Peyer's patch (tissue), 4 donors: ENCODE data around the gene SLC16A7.

ENCODE experiments used
- CTCF ChIP-seq, 6 experiments: fragments of 450-650 bp in 4 of 6; fragments of 200-600 bp in 2 of 6; sonication (generic) in 1 of 6; IDR thresholded peaks; one replicate each; pipeline ENCODE4 v1.5.1; 2017 to 2019; ENCODE audit warnings: antibody characterized with exemption in 6 of 6, mild to moderate bottlenecking in 3 of 6, moderate library complexity in 1 of 6
- POLR2A ChIP-seq, 2 donors: fragments of 450-650 bp; IDR thresholded peaks; one replicate each; pipeline ENCODE4 v1.5.1; 2017; ENCODE audit warnings: antibody characterized with exemption in 2 of 2, mild to moderate bottlenecking in 2 of 2, moderate library complexity in 2 of 2

GRCh38 chr12:59723520-59723919 is 127.7 kb downstream of the SLC16A7 start:
- no peak for TF ChIP-seq CTCF (IDR thresholded peaks at IDR 0.05)
- TF ChIP-seq POLR2A (IDR thresholded peaks at IDR 0.05), result no peak
